CMK (cell line): ENCODE measurements around the gene MS4A6A.

Source experiments
- DNase-seq: peaks from one replicate; pipeline ENCODE4 v3.0.0-alpha.2; 2010; ENCODE audit warnings: low read depth

The MS4A6A gene

DNA sequence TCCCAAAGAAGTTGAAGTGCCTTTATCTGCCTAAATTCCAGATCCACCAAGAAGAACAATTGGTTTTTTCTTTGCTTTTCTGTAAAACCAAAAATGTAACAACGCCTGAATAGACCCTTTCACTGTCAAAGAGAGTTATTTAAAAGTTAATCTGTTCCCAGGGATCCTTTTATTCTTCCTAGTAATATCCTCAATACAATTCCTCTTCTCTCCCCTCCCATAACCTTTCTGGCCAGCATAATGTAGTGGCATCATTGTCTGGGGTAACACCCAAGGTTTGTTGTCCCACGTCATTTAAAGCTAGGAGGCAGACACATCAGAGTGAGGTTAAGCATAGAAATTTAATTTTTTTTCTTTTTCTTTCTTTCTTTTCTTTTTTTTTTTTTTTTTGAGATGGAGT is 54.5 kb downstream of the MS4A6A start:
- DNase-seq, result no peak

DNA sequence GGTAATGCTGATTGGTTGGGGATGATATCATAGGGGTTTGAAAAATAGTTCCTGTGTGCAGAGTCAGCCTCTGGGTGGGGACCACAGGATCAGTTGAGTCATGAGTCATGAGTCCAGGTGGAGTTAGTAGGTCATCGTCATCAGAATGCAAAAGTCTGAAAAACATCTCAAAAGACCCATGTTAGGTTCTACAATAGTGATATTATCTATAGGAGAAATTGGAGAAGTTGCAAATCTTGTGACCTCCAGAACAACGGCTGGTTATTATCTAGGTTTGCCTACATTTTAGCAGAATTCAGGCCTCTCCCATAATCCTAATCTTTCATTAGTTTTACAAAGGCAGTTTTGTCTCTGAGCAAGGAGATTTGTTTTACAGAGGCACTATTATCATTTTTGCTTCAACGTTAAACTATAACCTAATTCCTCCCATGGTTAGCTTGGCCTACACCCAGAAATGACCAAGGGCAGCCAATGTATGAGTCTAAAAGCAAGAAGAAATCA is 55.5 kb downstream of the MS4A6A start:
- no peak for DNase-seq

DNA sequence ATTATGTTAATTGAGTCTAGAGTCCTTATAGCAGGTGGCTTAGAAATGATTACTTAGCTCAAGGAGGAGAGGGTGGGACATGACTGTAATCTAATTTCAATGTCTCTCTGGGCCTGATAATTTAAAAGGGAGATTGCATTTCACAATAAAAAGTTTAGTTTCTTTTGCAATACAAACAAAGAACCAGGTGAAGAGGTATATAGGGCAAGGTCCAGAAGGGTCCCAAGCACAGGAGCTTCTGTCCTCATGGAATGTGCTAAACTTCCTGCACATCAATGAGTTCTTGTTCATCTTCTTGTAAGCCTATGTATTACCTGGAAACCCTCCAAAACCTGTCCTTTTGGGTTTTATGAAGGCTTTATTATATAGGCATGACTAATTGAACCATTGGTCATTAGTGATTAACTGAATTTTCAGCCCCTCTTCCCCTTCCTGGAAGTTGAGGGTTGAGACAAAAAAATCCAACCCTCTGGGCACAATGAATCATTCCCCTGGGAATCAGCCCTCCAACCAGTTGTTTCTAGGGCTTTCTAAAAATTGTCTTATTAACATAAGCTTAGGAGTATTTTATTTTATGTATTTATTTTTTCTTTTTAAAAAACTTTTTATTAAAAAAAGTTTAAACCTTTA is 56.8 kb downstream of the MS4A6A start:
- DNase-seq, result no peak

DNA sequence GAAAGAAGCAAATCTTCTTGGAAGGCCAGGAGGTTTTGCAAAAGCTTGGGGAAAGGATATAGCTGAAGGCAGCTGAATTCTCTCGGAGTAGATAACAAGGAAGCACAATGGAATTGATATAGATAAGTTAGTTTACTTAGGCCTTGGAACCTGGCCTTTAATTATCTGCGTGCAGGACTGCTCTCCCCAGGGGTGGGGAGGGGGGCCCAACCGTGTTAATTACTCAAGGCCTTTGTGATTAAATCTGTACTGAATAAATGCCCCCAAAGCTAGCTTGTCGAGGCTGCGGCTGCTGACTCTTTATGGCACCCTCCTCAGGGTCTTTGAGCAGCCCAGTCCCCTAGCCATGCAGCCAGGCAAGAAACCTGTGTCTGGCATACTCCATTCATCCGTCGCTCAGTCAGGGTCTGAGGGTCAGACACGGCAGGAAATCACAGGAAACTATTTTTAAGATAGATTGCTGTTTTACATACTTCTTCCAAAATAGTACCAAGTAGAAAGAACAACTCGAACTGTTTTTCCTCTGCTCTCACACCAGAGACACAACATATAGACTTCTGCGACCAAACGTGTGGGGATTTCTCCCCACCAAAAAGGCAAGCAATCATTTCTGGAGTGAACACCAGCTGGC is 58.0 kb downstream of the MS4A6A start:
- DNase-seq, result no peak
